ENCODE measurements around the gene GALNT2. TPM values are rescaled to one million over a fixed set of nuclear protein-coding genes. Genes with fewer than 3 reads are reported as not detected.

GALNT2 gene
- total and polyA plus RNA-seq, 9 of the 15 experiments (the other 6 are each of a cell fraction or from before 2014, with no cell fraction given) = 1.6 to 106 (median 51.9) TPM

DNA sequence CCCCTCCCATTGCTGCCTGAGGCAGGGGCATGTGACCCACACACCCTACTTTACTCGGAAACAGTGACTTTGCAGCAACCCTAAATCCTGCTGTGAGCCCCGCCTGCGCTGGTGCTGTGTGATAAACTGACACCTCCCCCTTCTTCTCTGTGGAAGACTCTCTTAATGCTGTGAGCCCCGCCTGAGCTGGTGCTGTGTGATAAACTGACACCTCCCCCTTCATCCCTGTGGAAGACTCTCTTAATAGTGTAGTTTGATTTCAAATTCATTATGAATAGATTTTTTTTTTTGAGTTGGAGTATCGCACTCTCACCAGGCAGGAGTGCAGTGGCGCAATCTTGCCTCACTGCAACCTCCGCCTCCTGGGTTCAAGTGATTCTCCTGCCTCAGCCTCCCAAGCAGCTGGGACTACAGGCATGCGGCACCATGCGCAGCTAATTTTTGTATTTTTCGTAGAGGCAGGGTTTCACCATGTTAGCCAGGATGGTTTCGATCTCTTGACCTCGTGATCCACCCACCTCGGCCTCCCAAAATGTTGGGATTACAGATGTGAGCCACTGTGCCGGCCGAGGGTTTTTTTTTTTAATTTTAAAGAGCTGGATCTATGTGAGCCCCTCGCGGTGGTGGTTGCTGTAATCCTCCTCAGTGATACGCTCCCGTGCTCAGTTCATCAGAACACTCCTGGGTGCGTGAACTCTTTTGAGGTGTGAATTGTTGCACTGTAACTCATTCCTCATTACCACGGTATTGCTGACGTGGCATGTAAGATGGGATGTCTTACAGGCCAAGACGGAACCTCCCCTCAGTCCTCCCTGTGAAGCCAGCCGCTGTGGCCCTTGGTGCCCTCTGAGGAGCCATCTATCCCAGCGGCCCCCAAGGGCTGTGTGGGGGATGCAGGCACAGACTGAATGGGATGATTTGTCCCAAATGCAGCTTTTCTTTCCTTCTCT, 60.3 kb downstream of the GALNT2 start (continued):
- TF ChIP-seq, protein P1, sequence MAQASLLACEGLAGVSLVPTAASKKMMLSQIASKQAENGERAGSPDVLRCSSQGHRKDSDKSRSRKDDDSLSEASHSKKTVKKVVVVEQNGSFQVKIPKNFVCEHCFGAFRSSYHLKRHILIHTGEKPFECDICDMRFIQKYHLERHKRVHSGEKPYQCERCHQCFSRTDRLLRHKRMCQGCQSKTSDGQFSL (CRISPR knock-in tag; IDR thresholded peaks at IDR 0.05) = 0 out of 2 replicates have a peak, but pooled peaks have one; percentile 29
- TF ChIP-seq, protein P1 (tag; IDR thresholded peaks at IDR 0.05) = peak in 1 of 2 experiments; percentile 73; a peak in 2 of 4 replicates
- TF ChIP-seq ZNF184 (CRISPR knock-in tag; IDR thresholded peaks at IDR 0.05) (no peak), TEAD4 (IDR thresholded peaks at IDR 0.05; ENCODE audit: low read length) (peak; percentile 94), TEAD4 (CRISPR knock-in tag; IDR thresholded peaks at IDR 0.05; ENCODE audit: borderline replicate concordance) (0 out of 2 replicates have a peak, but pooled peaks have one; percentile 15), ETV1 (tag; conservative IDR thresholded peaks at IDR 0.05; ENCODE audit: low read depth) (0 out of 2 replicates have a peak, but pooled peaks have one; percentile 52), JUND (IDR thresholded peaks at IDR 0.05; ENCODE audit: borderline replicate concordance, low read depth, low read length) (peak; percentile 88), JUND (tag; IDR thresholded peaks at IDR 0.05; ENCODE audit: borderline replicate concordance, low read depth, low read length) (peak; percentile 72; the same call in 1 of the 3 replicates), NFIC (IDR thresholded peaks at IDR 0.05) (peak; percentile 88), KLF16 (IDR thresholded peaks at IDR 0.05) (peak; percentile 96), NONO (IDR thresholded peaks at IDR 0.05; ENCODE audit: low read depth in 2 of 2, low read length in 1 of 2) (peak in 1 of 2 experiments; percentile 41; a peak in 1 of 4 replicates), ZNF274 (IDR thresholded peaks at IDR 0.05; ENCODE audit: borderline replicate concordance, low read depth, low read length) (peak; percentile 62; the same call in 1 of the 2 replicates), CXXC5 (CRISPR knock-in tag; IDR thresholded peaks at IDR 0.05) (peak; percentile 93), HCFC1 (IDR thresholded peaks at IDR 0.05; ENCODE audit: low read depth, low read length) (peak; percentile 32; the same call in 1 of the 2 replicates), HDAC3 (IDR thresholded peaks at IDR 0.05; ENCODE audit: borderline replicate concordance, partially characterized antibody) (peak; percentile 87), ZNF644 (tag; IDR thresholded peaks at IDR 0.05; ENCODE audit: low read depth) (peak; percentile 53; the same call in 1 of the 2 replicates), MAZ (CRISPR knock-in tag; conservative IDR thresholded peaks at IDR 0.05 in 1 of 2, IDR thresholded peaks at IDR 0.05 in 1 of 2) (peak; percentile 55 to 74; a peak in 3 of 4 replicates), ZNF197 (CRISPR knock-in tag; IDR thresholded peaks at IDR 0.05; ENCODE audit: low read depth) (peak; percentile 20), CBFA2T2 (conservative IDR thresholded peaks at IDR 0.05) (peak; percentile 98), MYC (IDR thresholded peaks at IDR 0.05; ENCODE audit: low read depth, low read length) (peak; percentile 79), MYC (CRISPR knock-in tag; IDR thresholded peaks at IDR 0.05; ENCODE audit: borderline replicate concordance, low read depth) (peak; percentile 14; the same call in 1 of the 2 replicates)
- TF ChIP-seq, protein P2, sequence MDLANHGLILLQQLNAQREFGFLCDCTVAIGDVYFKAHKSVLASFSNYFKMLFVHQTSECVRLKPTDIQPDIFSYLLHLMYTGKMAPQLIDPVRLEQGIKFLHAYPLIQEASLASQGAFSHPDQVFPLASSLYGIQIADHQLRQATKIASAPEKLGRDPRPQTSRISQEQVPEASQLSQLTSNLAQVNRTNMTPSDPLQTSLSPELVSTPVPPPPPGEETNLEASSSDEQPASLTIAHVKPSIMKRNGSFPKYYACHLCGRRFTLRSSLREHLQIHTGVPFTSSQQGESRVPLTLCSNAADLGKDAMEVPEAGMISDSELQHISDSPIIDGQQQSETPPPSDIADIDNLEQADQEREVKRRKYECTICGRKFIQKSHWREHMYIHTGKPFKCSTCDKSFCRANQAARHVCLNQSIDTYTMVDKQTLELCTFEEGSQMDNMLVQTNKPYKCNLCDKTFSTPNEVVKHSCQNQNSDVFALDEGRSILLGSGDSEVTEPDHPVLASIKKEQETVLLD (IDR thresholded peaks at IDR 0.05) = peak; percentile 67; the same call in 1 of the 2 replicates
- TF ChIP-seq, protein P3, sequence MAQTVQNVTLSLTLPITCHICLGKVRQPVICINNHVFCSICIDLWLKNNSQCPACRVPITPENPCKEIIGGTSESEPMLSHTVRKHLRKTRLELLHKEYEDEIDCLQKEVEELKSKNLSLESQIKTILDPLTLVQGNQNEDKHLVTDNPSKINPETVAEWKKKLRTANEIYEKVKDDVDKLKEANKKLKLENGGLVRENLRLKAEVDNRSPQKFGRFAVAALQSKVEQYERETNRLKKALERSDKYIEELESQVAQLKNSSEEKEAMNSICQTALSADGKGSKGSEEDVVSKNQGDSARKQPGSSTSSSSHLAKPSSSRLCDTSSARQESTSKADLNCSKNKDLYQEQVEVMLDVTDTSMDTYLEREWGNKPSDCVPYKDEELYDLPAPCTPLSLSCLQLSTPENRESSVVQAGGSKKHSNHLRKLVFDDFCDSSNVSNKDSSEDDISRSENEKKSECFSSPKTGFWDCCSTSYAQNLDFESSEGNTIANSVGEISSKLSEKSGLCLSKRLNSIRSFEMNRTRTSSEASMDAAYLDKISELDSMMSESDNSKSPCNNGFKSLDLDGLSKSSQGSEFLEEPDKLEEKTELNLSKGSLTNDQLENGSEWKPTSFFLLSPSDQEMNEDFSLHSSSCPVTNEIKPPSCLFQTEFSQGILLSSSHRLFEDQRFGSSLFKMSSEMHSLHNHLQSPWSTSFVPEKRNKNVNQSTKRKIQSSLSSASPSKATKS (CRISPR knock-in tag; IDR thresholded peaks at IDR 0.05) = peak; percentile 30; the same call in 1 of the 2 replicates

Measured in K562 (cell line).